ENCODE data around the gene ABHD1. TPM values are rescaled to one million over a fixed set of nuclear protein-coding genes. Genes with fewer than 3 reads are reported as not detected.

The ABHD1 gene
- total RNA-seq, 3 donors from 2014 or later (not counting 1 experiment from before 2014, with no cell fraction given), result 0.88 to 2.4 (median 1.2) TPM

GRCh38 chr2:27137322-27137935 lies 13.8 kb downstream of the ABHD1 start:
- no peak for TF ChIP-seq CTCF (IDR thresholded peaks at IDR 0.05)
- WGBS (ENCODE audit: insufficient coverage), result 94% methylated on average over 21 of the region's 21 CpGs
- Mint-ChIP-seq H3K27ac (no peak overlapping the region), H3K4me3 (no peak overlapping the region), H3K4me1 (peaks cover 18 to 22% of the 10 kb centered on the region in 2 donors), H3K9me3 (no peaks in the 10 kb centered on the region), H3K27me3 (ENCODE audit: low read depth in 2 of 2) (peaks cover 0 to 2% of the 10 kb centered on the region in 2 donors), H3K36me3 (no peaks in the 10 kb centered on the region)
- Histone ChIP-seq H3K36me3 (ENCODE audit: control insufficient read depth, insufficient read depth, low read length) (peaks cover 4% of the 10 kb centered on the region), H3K27ac (ENCODE audit: low read length) (no peak overlapping the region), H3K4me3 (ENCODE audit: low read length) (no peak overlapping the region), H3K9me3 (ENCODE audit: control insufficient read depth, insufficient read depth, low read length) (no peaks in the 10 kb centered on the region), H3K27me3 (ENCODE audit: control insufficient read depth, insufficient read depth, low read length) (no peaks in the 10 kb centered on the region), H3K4me1 (ENCODE audit: control insufficient read depth, insufficient read depth, low read length) (peaks cover 23% of the 10 kb centered on the region)
- ATAC-seq, result no peak
- DNase-seq, result no peak
- intact Hi-C loops (cut with micrococcal nuclease), result loop anchor here (10.0 kb wide), 1 partner anchor 53 kb away; the partner anchor contains the start of gene KHK

GRCh38 chr2:27138111-27138510 lies 14.5 kb downstream of the ABHD1 start:
- 84% methylated on average over 7 of the region's 7 CpGs for WGBS (ENCODE audit: insufficient coverage)

GRCh38 chr2:27139310-27139709 lies 15.7 kb downstream of the ABHD1 start, which contains the start of gene PRR30:
TSS of gene PRR30 (minus strand) at chr2:27139410. CDS start at chr2:27138329, 1,081 bp downstream.
- no peak for TF ChIP-seq CTCF (IDR thresholded peaks at IDR 0.05)
- Histone ChIP-seq H3K4me1 (ENCODE audit: control insufficient read depth, insufficient read depth, low read length) (peaks cover 7% of the 10 kb centered on the region), H3K27me3 (ENCODE audit: control insufficient read depth, insufficient read depth, low read length) (peaks cover 2% of the 10 kb centered on the region), H3K36me3 (ENCODE audit: control insufficient read depth, insufficient read depth, low read length) (no peaks in the 10 kb centered on the region), H3K9me3 (ENCODE audit: control insufficient read depth, insufficient read depth, low read length) (no peaks in the 10 kb centered on the region), H3K4me3 (ENCODE audit: low read length) (no peak within 1 kb of the TSS), H3K27ac (ENCODE audit: low read length) (no peak within 1 kb of the TSS)
- intact Hi-C loops (cut with micrococcal nuclease), result loop anchor here (10.0 kb wide), 1 partner anchor 55 kb away; the partner anchor contains the start of gene KHK
- no peak for DNase-seq
- Mint-ChIP-seq H3K4me1 (peaks cover 4 to 5% of the 10 kb centered on the region in 2 donors), H3K9me3 (no peaks in the 10 kb centered on the region), H3K4me3 (no peak within 1 kb of the TSS), H3K36me3 (no peaks in the 10 kb centered on the region), H3K27me3 (ENCODE audit: low read depth in 2 of 2) (peaks cover 12 to 17% of the 10 kb centered on the region in 2 donors), H3K27ac (peak within 1 kb of the TSS in 1 of 2 donors; percentile 8)
- ATAC-seq, result no peak
- 82% methylated on average over 4 of the region's 4 CpGs for WGBS (ENCODE audit: insufficient coverage)

More at GRCh38 chr2:27138111-27138510, 14.5 kb downstream of the ABHD1 start:
- peak overlapping the region in 1 of 2 donors; percentile 8 for H3K27ac Mint-ChIP-seq
- Histone ChIP-seq H3K4me3 (ENCODE audit: low read length) (no peak overlapping the region), H3K4me1 (ENCODE audit: control insufficient read depth, insufficient read depth, low read length) (peaks cover 16% of the 10 kb centered on the region), H3K27me3 (ENCODE audit: control insufficient read depth, insufficient read depth, low read length) (peaks cover 2% of the 10 kb centered on the region), H3K9me3 (ENCODE audit: control insufficient read depth, insufficient read depth, low read length) (no peaks in the 10 kb centered on the region), H3K27ac (ENCODE audit: low read length) (no peak overlapping the region), H3K36me3 (ENCODE audit: control insufficient read depth, insufficient read depth, low read length) (no peaks in the 10 kb centered on the region)
- peaks cover 5% of the 10 kb centered on the region in 2 donors for H3K27me3 Mint-ChIP-seq (ENCODE audit: low read depth in 2 of 2)
- H3K4me1 Mint-ChIP-seq, result peaks cover 12 to 16% of the 10 kb centered on the region in 2 donors
- ATAC-seq, result no peak
- no peaks in the 10 kb centered on the region for H3K9me3 Mint-ChIP-seq
- no peak for TF ChIP-seq CTCF (IDR thresholded peaks at IDR 0.05)
- no peaks in the 10 kb centered on the region for H3K36me3 Mint-ChIP-seq
- no peak overlapping the region for H3K4me3 Mint-ChIP-seq
- no peak for DNase-seq
- intact Hi-C loops (cut with micrococcal nuclease), result loop anchor here (10.0 kb wide), 1 partner anchor 53 kb away; the partner anchor contains the start of gene KHK
